IMR-90 (cell line): ENCODE results near the gene TBX3. TPM values are rescaled to one million over a fixed set of nuclear protein-coding genes. Genes with fewer than 3 reads are reported as not detected.

Source experiments
- ATAC-seq: fragments of 200-7000 bp; cut with Tn5 transposase; 2 replicates; pipeline ENCODE4 v1.9.1; 2020; ENCODE audit warnings: low read depth, mild to moderate bottlenecking, moderate library complexity
- BruUV-seq: library from RNA; stranded (reverse); fragments of 400-500 nt; replicated peaks from 2 replicates; lab custom pipeline; 2021; lab: Mats Ljungman, UMichigan
- CTCF ChIA-PET: fragments of 300-600 bp; formaldehyde crosslinking; extraction: SDS; loops from one replicate; lab custom pipeline; 2021; ENCODE audit warnings: antibody characterized with exemption; lab: Yijun Ruan, JAX
- POLR2A ChIA-PET: fragments of 300-600 bp; sonication (Branson Sonifier 250); formaldehyde crosslinking; loops from one replicate; lab custom pipeline; 2022; ENCODE audit warnings: antibody characterized with exemption; ENCODE audit not compliant: unreplicated experiment; lab: Charles Lee
- DNase-seq: peaks from one replicate; pipeline ENCODE4 v3.0.0; 2013
- H2AFZ ChIP-seq: replicated peaks from 2 replicates; pipeline ENCODE3; 2013; ENCODE audit warnings: low read length, mild to moderate bottlenecking; ENCODE audit not compliant: poor library complexity
- H2AK5ac ChIP-seq: 2 replicates; pipeline ENCODE4 v1.6.1; 2013; ENCODE audit warnings: low read depth, low read length, inconsistent platforms
- H2AK9ac ChIP-seq: replicated peaks from 2 replicates; pipeline ENCODE3; 2013; ENCODE audit warnings: mild to moderate bottlenecking, low read depth, low read length, moderate library complexity; ENCODE audit not compliant: poor library complexity
- H2BK120ac ChIP-seq: 2 replicates; pipeline ENCODE4 v1.6.1; 2013; ENCODE audit warnings: low read depth, low read length, inconsistent platforms
- H2BK15ac ChIP-seq: 3 replicates; pipeline ENCODE4 v1.6.1; 2013; ENCODE audit warnings: low read depth, low read length, inconsistent platforms
- H2BK20ac ChIP-seq: 2 replicates; pipeline ENCODE4 v1.6.1; 2013; ENCODE audit warnings: low read depth, mild to moderate bottlenecking, inconsistent platforms, low read length, moderate library complexity
- H2BK5ac ChIP-seq: 2 replicates; pipeline ENCODE4 v1.6.1; 2013; ENCODE audit warnings: mild to moderate bottlenecking, low read depth, low read length, inconsistent platforms; ENCODE audit not compliant: poor library complexity, severe bottlenecking
- H3K14ac ChIP-seq: replicated peaks from 2 replicates; pipeline ENCODE4 v1.6.1; 2013; ENCODE audit warnings: low read depth, low read length, inconsistent platforms
- H3K18ac ChIP-seq: 2 replicates; pipeline ENCODE4 v1.6.1; 2013; ENCODE audit warnings: low read depth, low read length, control low read depth
- H3K23ac ChIP-seq: 2 replicates; pipeline ENCODE4 v1.6.1; 2013; ENCODE audit warnings: low read depth, low read length, inconsistent platforms
- H3K27ac ChIP-seq: 2 replicates; pipeline ENCODE4 v1.5.1; 2013; ENCODE audit warnings: mild to moderate bottlenecking, control low read depth, low read length; ENCODE audit not compliant: insufficient read depth
- H3K27me3 ChIP-seq: 2 replicates; pipeline ENCODE4 v1.6.1; 2013; ENCODE audit warnings: low read length; ENCODE audit not compliant: control insufficient read depth, insufficient read depth
- H3K36me3 ChIP-seq: 2 replicates; pipeline ENCODE4 v1.6.1; 2013; ENCODE audit warnings: low read length, mixed read lengths; ENCODE audit not compliant: control insufficient read depth, insufficient read depth
- H3K4ac ChIP-seq: 2 replicates; pipeline ENCODE4 v1.6.1; 2013; ENCODE audit warnings: low read depth, low read length, inconsistent platforms
- H3K4me1 ChIP-seq: 2 replicates; pipeline ENCODE4 v1.6.1; 2013; ENCODE audit warnings: low read length, mixed read lengths; ENCODE audit not compliant: control insufficient read depth, insufficient read depth
- H3K4me2 ChIP-seq: 2 replicates; pipeline ENCODE4 v1.6.1; 2013; ENCODE audit warnings: low read depth, mild to moderate bottlenecking, control low read depth, low read length, moderate library complexity
- H3K4me3 ChIP-seq: 2 replicates; pipeline ENCODE4 v1.5.1; 2013; ENCODE audit warnings: low read depth, mild to moderate bottlenecking, control low read depth, low read length, moderate library complexity; ENCODE audit not compliant: insufficient read depth
- H3K56ac ChIP-seq: 2 replicates; pipeline ENCODE4 v1.6.1; 2013; ENCODE audit warnings: low read length, inconsistent platforms; ENCODE audit not compliant: insufficient read depth; ENCODE audit errors: extremely low read depth
- H3K79me1 ChIP-seq, 2 experiments: 2 replicates each; pipeline ENCODE4 v1.6.1; 2013; ENCODE audit warnings: low read length in 2 of 2, inconsistent platforms in 1 of 2, low read depth in 1 of 2
- H3K9ac ChIP-seq: 2 replicates; pipeline ENCODE4 v1.6.1; 2013; ENCODE audit warnings: low read depth, low read length, control low read depth
- H3K9me1 ChIP-seq: 2 replicates; pipeline ENCODE4 v1.6.1; 2013; ENCODE audit warnings: low read length, inconsistent platforms; ENCODE audit not compliant: insufficient read depth
- H3K9me3 ChIP-seq: 2 replicates; pipeline ENCODE4 v1.6.1; 2013; ENCODE audit warnings: low read length; ENCODE audit not compliant: control insufficient read depth, insufficient read depth
- H4K20me1 ChIP-seq: 2 replicates; pipeline ENCODE4 v1.6.1; 2013; ENCODE audit warnings: low read length, inconsistent platforms; ENCODE audit not compliant: insufficient read depth
- H4K5ac ChIP-seq: 2 replicates; pipeline ENCODE4 v1.6.1; 2013; ENCODE audit warnings: mild to moderate bottlenecking, low read depth, low read length, control low read depth
- H4K8ac ChIP-seq, 2 experiments: 2 replicates each; pipeline ENCODE4 v1.6.1; 2013; ENCODE audit warnings: low read depth in 2 of 2, low read length in 2 of 2, control low read depth in 1 of 2, inconsistent platforms in 1 of 2
- H4K91ac ChIP-seq: 2 replicates; pipeline ENCODE4 v1.6.1; 2013; ENCODE audit warnings: low read depth, low read length, inconsistent platforms; ENCODE audit not compliant: insufficient read depth
- BHLHE40 ChIP-seq: fragments of 150-350 bp; IDR thresholded peaks from 2 replicates; pipeline ENCODE4 v1.6.1; 2016; ENCODE audit warnings: mild to moderate bottlenecking, low read depth, low read length
- CEBPB ChIP-seq: IDR thresholded peaks from 2 replicates; pipeline ENCODE4 v1.6.1; 2012; ENCODE audit warnings: low read depth, low read length, improper control_type of control experiment
- CHD1 ChIP-seq: IDR thresholded peaks from 2 replicates; pipeline ENCODE4 v1.6.1; 2012; ENCODE audit warnings: low read depth, low read length, improper control_type of control experiment
- CTCF ChIP-seq: conservative IDR thresholded peaks from 2 replicates; pipeline ENCODE4 v1.5.1; 2012; ENCODE audit warnings: mild to moderate bottlenecking, low read depth, low read length, improper control_type of control experiment
- ELK1 ChIP-seq: fragments of 150-350 bp; IDR thresholded peaks from 2 replicates; pipeline ENCODE4 v1.6.1; 2016; ENCODE audit warnings: low read depth, mild to moderate bottlenecking, low read length, moderate library complexity, borderline replicate concordance
- FOS ChIP-seq: fragments of 150-350 bp; IDR thresholded peaks from 2 replicates; pipeline ENCODE4 v1.6.1; 2016; ENCODE audit warnings: low read depth, low read length
- MAZ ChIP-seq: IDR thresholded peaks from 2 replicates; pipeline ENCODE4 v1.6.1; 2012; ENCODE audit warnings: low read depth, mild to moderate bottlenecking, low read length, improper control_type of control experiment, moderate library complexity, borderline replicate concordance
- NFE2L2 ChIP-seq: fragments of 150-350 bp; IDR thresholded peaks from 2 replicates; pipeline ENCODE4 v1.6.1; 2016; ENCODE audit warnings: low read depth, mild to moderate bottlenecking, low read length
- POLR2A ChIP-seq: IDR thresholded peaks from 2 replicates; pipeline ENCODE4 v1.6.1; 2012; ENCODE audit warnings: mild to moderate bottlenecking, low read depth, low read length
- RAD21 ChIP-seq: IDR thresholded peaks from 2 replicates; pipeline ENCODE4 v1.6.1; 2012; ENCODE audit warnings: low read length, improper control_type of control experiment
- RCOR1 ChIP-seq: IDR thresholded peaks from 2 replicates; pipeline ENCODE4 v1.6.1; 2012; ENCODE audit warnings: mild to moderate bottlenecking, low read length, improper control_type of control experiment; ENCODE audit not compliant: insufficient replicate concordance
- RFX5 ChIP-seq: IDR thresholded peaks from 2 replicates; pipeline ENCODE4 v1.8.0; 2012; ENCODE audit warnings: low read depth, mild to moderate bottlenecking, low read length, moderate library complexity
- SMC3 ChIP-seq: fragments of 150-350 bp; IDR thresholded peaks from 2 replicates; pipeline ENCODE4 v1.6.1; 2016; ENCODE audit warnings: low read depth, mild to moderate bottlenecking, antibody characterized with exemption, low read length, moderate library complexity
- USF2 ChIP-seq: fragments of 150-350 bp; IDR thresholded peaks from 2 replicates; pipeline ENCODE4 v1.6.1; 2017; ENCODE audit warnings: mild to moderate bottlenecking, antibody characterized with exemption, low read length, low read depth
- WGBS, 2 experiments: methylation state at CpG; one replicate each; pipeline versions ENCODE4 v1.1.5 to v1.1.7; 2013; ENCODE audit warnings: missing lambda C conversion rate in 2 of 2; ENCODE audit not compliant: insufficient read length in 1 of 2; ENCODE audit errors: extremely low coverage in 2 of 2; 5-methylcytosine and 5-hydroxymethylcytosine counted together
- dilution Hi-C: fragments of 300-500 bp; cut with HindIII; formaldehyde crosslinking; loops from one replicate; pipeline ENCODE4 v1.14.3; 2018; ENCODE audit warnings: low sequenced_read_pairs; ENCODE audit not compliant: unreplicated experiment
- in situ Hi-C: fragments of 300-500 bp; cut with MboI; formaldehyde crosslinking; loops from 3 replicates; pipeline ENCODE4 v1.14.3; 2019; ENCODE audit warnings: low sequenced_read_pairs, inconsistent platforms, mixed read lengths
- intact Hi-C: fragments of 100-400 bp; cut with micrococcal nuclease; formaldehyde crosslinking; loops from 2 replicates; pipeline ENCODE4 v1.10.0; 2022
- polyA plus RNA-seq, 3 experiments: library from polyadenylated mRNA; depleted of rRNA; stranded (reverse); fragments of >200 nt; gene quantifications; 2 replicates each; pipeline ENCODE4 v1.2.3, GENCODE V29; 2012; ENCODE audit warnings: low replicate concordance in 1 of 3
- total RNA-seq: library from RNA; depleted of rRNA; stranded (reverse); fragments of >200 nt; gene quantifications from 2 replicates; pipeline ENCODE4 v1.2.3, GENCODE V29; 2012

The TBX3 gene
- total and polyA plus RNA-seq, 2 of the 4 experiments (the other 2 are of a cell fraction) = 15.8 to 44.9 TPM

GRCh38 chr12:114679942-114680341 is 4.0 kb downstream of the TBX3 start:
- Histone ChIP-seq H3K4me1 (peaks cover 13% of the 10 kb centered on the region), H3K27me3 (no peaks in the 10 kb centered on the region), H4K8ac (peak overlapping the region; percentile 13 to 59), H3K9me1 (no peaks in the 10 kb centered on the region), H3K9me3 (no peaks in the 10 kb centered on the region), H4K91ac (0 out of 2 replicates have a peak overlapping the region, but pooled peaks have one; percentile 58), H3K56ac (peak overlapping the region; percentile 97), H2AK5ac (peak overlapping the region; percentile 47; the same call in 1 of the 2 replicates), H3K9ac (peak overlapping the region; percentile 99), H4K20me1 (peaks cover 20% of the 10 kb centered on the region), H2AFZ (no peak overlapping the region), H4K5ac (peak overlapping the region; percentile 46; the same call in 1 of the 2 replicates), H3K4me2 (peak overlapping the region; percentile 95), H3K4me3 (peak overlapping the region; percentile 69), H2BK15ac (no peak overlapping the region), H2BK5ac (peak overlapping the region; percentile 89), H3K79me1 (peaks cover 0 to 6% of the 10 kb centered on the region in 2 experiments; a peak in 1 of 4 replicates), H2BK120ac (peak overlapping the region; percentile 61), H3K4ac (peak overlapping the region; percentile 83), H3K36me3 (peaks cover 45% of the 10 kb centered on the region), H2AK9ac (no peak overlapping the region), H3K23ac (peak overlapping the region; percentile 95), H3K18ac (peak overlapping the region; percentile 79), H3K27ac (peak overlapping the region; percentile 95), H3K14ac (peak overlapping the region; percentile 79), H2BK20ac (no peak overlapping the region)
- TF ChIP-seq ELK1 (no peak), MAZ (no peak), CEBPB (no peak), FOS (no peak), SMC3 (no peak; the same call in 1 of the 2 replicates), CHD1 (0 out of 2 replicates have a peak, but pooled peaks have one; percentile 12), RAD21 (no peak), USF2 (no peak), RFX5 (no peak), NFE2L2 (no peak), BHLHE40 (no peak), POLR2A (peak; percentile 37; the same call in 1 of the 2 replicates), RCOR1 (no peak), CTCF (no peak)
- BruUV-seq = no TSS peak
- dilution Hi-C loops = no loop called here
- intact Hi-C loops = loop anchor here (1.0 to 5.0 kb wide), 7 partner anchors 10 to 1072 kb away; no protein-coding TSS in a partner anchor
- ATAC-seq = no peak
- in situ Hi-C loops = loop anchor here (5.0 kb wide), 2 partner anchors 278 to 1077 kb away; no protein-coding TSS in a partner anchor
- POLR2A ChIA-PET = no interaction called here
- no CpG with 5 or more reads among the region's 11 CpGs for WGBS, 2 experiments
- CTCF ChIA-PET = no interaction called here
- DNase-seq = no peak
